Neural progenitor cell (in vitro differentiated cells): ENCODE measurements around the gene PHETA1. TPM values are rescaled to one million over a fixed set of nuclear protein-coding genes. Genes with fewer than 3 reads are reported as not detected.

Experiments
- DNase-seq: peaks from one replicate; pipeline ENCODE4 v3.0.0-alpha.2; 2016; ENCODE audit warnings: low spot score
- H2AFZ ChIP-seq: fragments of 200-600 bp; sonication (generic); replicated peaks from 2 replicates; pipeline ENCODE4 v1.6.1; 2016; ENCODE audit warnings: antibody characterized with exemption
- H3F3A ChIP-seq: fragments of 200-600 bp; sonication (generic); 2 replicates; pipeline ENCODE4 v1.6.1; 2016; ENCODE audit warnings: antibody characterized with exemption, low read depth
- H3K27ac ChIP-seq: fragments of 200-600 bp; sonication (generic); 2 replicates; pipeline ENCODE4 v1.5.1; 2016; ENCODE audit warnings: mild to moderate bottlenecking
- H3K27me3 ChIP-seq: fragments of 200-600 bp; sonication (generic); 2 replicates; pipeline ENCODE4 v1.6.1; 2016; ENCODE audit warnings: mild to moderate bottlenecking, moderate library complexity
- H3K36me3 ChIP-seq: fragments of 200-600 bp; sonication (generic); 2 replicates; pipeline ENCODE4 v1.5.1; 2016
- H3K4me1 ChIP-seq: fragments of 200-600 bp; sonication (generic); 2 replicates; pipeline ENCODE4 v1.6.1; 2016; ENCODE audit warnings: mixed run types
- H3K4me2 ChIP-seq: fragments of 200-600 bp; sonication (generic); 2 replicates; pipeline ENCODE4 v1.6.1; 2016
- H3K4me3 ChIP-seq: fragments of 200-600 bp; sonication (generic); 2 replicates; pipeline ENCODE4 v1.5.1; 2016
- H3K79me2 ChIP-seq: fragments of 200-600 bp; sonication (generic); 2 replicates; pipeline ENCODE4 v1.6.1; 2016; ENCODE audit warnings: low read depth
- H3K9ac ChIP-seq: fragments of 200-600 bp; sonication (generic); 2 replicates; pipeline ENCODE4 v1.6.1; 2016
- H3K9me3 ChIP-seq: fragments of 200-600 bp; sonication (generic); 2 replicates; pipeline ENCODE4 v1.5.1; 2016; ENCODE audit warnings: low read depth
- H4K20me1 ChIP-seq: fragments of 200-600 bp; sonication (generic); 2 replicates; pipeline ENCODE4 v1.6.1; 2016; ENCODE audit warnings: low read depth
- H3K27ac Mint-ChIP-seq: 3 replicates; pipeline ENCODE4 v1.8.0; 2021; ENCODE audit warnings: mixed read lengths
- H3K27me3 Mint-ChIP-seq: 2 replicates; pipeline ENCODE4 v1.8.0; 2022; ENCODE audit warnings: low read depth, mild to moderate bottlenecking, inconsistent platforms, moderate library complexity, mixed read lengths; ENCODE audit not compliant: insufficient read depth
- H3K36me3 Mint-ChIP-seq: 3 replicates; pipeline ENCODE4 v1.8.0; 2021; ENCODE audit warnings: mixed read lengths
- H3K4me1 Mint-ChIP-seq: 3 replicates; pipeline ENCODE4 v1.8.0; 2021; ENCODE audit warnings: mixed read lengths
- H3K4me3 Mint-ChIP-seq: 3 replicates; pipeline ENCODE4 v1.8.0; 2021; ENCODE audit warnings: mild to moderate bottlenecking, moderate library complexity, mixed read lengths
- H3K9me3 Mint-ChIP-seq: 3 replicates; pipeline ENCODE4 v1.8.0; 2020; ENCODE audit warnings: mixed read lengths
- CTCF ChIP-seq: fragments of 200-600 bp; sonication (generic); IDR thresholded peaks from 2 replicates; pipeline ENCODE4 v1.5.1; 2017; ENCODE audit warnings: antibody characterized with exemption, mild to moderate bottlenecking
- EZH2 ChIP-seq: fragments of 200-600 bp; sonication (generic); IDR thresholded peaks from 2 replicates; pipeline ENCODE4 v1.6.1; 2017; ENCODE audit warnings: antibody characterized with exemption, mild to moderate bottlenecking, moderate library complexity
- EZH2phosphoT487 ChIP-seq: fragments of 200-600 bp; sonication (generic); IDR thresholded peaks from 2 replicates; pipeline ENCODE4 v1.6.1; 2017; ENCODE audit warnings: antibody characterized with exemption
- total RNA-seq: library from RNA; depleted of rRNA; stranded (reverse); fragments of >200 nt; gene quantifications from 2 replicates; pipeline ENCODE4 v1.2.3, GENCODE V29; 2015; ENCODE audit warnings: low replicate concordance

PHETA1 gene
- total RNA-seq, 1 donor from 2014 or later, result 1.5 TPM

- no peak for DNase-seq
- H3K4me1 Mint-ChIP-seq, result peaks cover 2% of the 10 kb centered on the region
- Histone ChIP-seq H2AFZ (no peak overlapping the region), H3K36me3 (no peaks in the 10 kb centered on the region), H3K9ac (no peak overlapping the region), H3F3A (no peaks in the 10 kb centered on the region), H3K79me2 (no peaks in the 10 kb centered on the region), H3K9me3 (no peaks in the 10 kb centered on the region), H3K27ac (no peak overlapping the region), H3K4me1 (no peaks in the 10 kb centered on the region), H3K4me2 (no peak overlapping the region), H4K20me1 (no peaks in the 10 kb centered on the region), H3K4me3 (no peak overlapping the region), H3K27me3 (no peaks in the 10 kb centered on the region)
- peaks cover 1% of the 10 kb centered on the region for H3K36me3 Mint-ChIP-seq
- H3K9me3 Mint-ChIP-seq, result no peaks in the 10 kb centered on the region
- H3K27me3 Mint-ChIP-seq, result peaks cover 4% of the 10 kb centered on the region
- TF ChIP-seq EZH2phosphoT487 (no peak), EZH2 (no peak), CTCF (no peak)
- H3K27ac Mint-ChIP-seq, result no peak overlapping the region
- no peak overlapping the region for H3K4me3 Mint-ChIP-seq
Observed at GRCh38 chr12:111316671-111317070, 52.2 kb downstream of the PHETA1 start.

GRCh38 chr12:111314953-111315539 is 53.8 kb downstream of the PHETA1 start:
- peaks cover 2% of the 10 kb centered on the region for H3K4me1 Mint-ChIP-seq
- peaks cover 1% of the 10 kb centered on the region for H3K36me3 Mint-ChIP-seq

GRCh38 chr12:111313833-111314259 is 55.0 kb downstream of the PHETA1 start:
- no peaks in the 10 kb centered on the region for H3K4me1 ChIP-seq
- H3K79me2 ChIP-seq, result no peaks in the 10 kb centered on the region
- no peak overlapping the region for H3K4me2 ChIP-seq
- H2AFZ ChIP-seq, result no peak overlapping the region
- H3K9ac ChIP-seq, result no peak overlapping the region
- H3K4me3 ChIP-seq, result no peak overlapping the region
- no peaks in the 10 kb centered on the region for H3K36me3 Mint-ChIP-seq
- DNase-seq, result peak; percentile 87
- no peak overlapping the region for H3K4me3 Mint-ChIP-seq
- no peak overlapping the region for H3K27ac Mint-ChIP-seq
- peaks cover 4% of the 10 kb centered on the region for H3K27me3 Mint-ChIP-seq
- no peaks in the 10 kb centered on the region for H3F3A ChIP-seq
- peaks cover 2% of the 10 kb centered on the region for H3K4me1 Mint-ChIP-seq
- H3K27ac ChIP-seq, result no peak overlapping the region
- no peaks in the 10 kb centered on the region for H3K36me3 ChIP-seq
- H3K27me3 ChIP-seq, result no peaks in the 10 kb centered on the region
- no peaks in the 10 kb centered on the region for H4K20me1 ChIP-seq
- H3K9me3 Mint-ChIP-seq, result no peaks in the 10 kb centered on the region
- H3K9me3 ChIP-seq, result no peaks in the 10 kb centered on the region
- TF ChIP-seq EZH2phosphoT487 (no peak), EZH2 (no peak), CTCF (peak; percentile 95)

More at GRCh38 chr12:111314953-111315539, 53.8 kb downstream of the PHETA1 start:
- DNase-seq, result no peak
- Histone ChIP-seq H3K36me3 (no peaks in the 10 kb centered on the region), H3K9ac (no peak overlapping the region), H4K20me1 (no peaks in the 10 kb centered on the region), H3K27ac (no peak overlapping the region), H2AFZ (no peak overlapping the region), H3F3A (no peaks in the 10 kb centered on the region), H3K27me3 (no peaks in the 10 kb centered on the region), H3K4me2 (no peak overlapping the region), H3K4me1 (no peaks in the 10 kb centered on the region), H3K9me3 (no peaks in the 10 kb centered on the region), H3K4me3 (no peak overlapping the region), H3K79me2 (no peaks in the 10 kb centered on the region)
- H3K27ac Mint-ChIP-seq, result no peak overlapping the region
- no peak overlapping the region for H3K4me3 Mint-ChIP-seq
- TF ChIP-seq CTCF, result no peak
- no peak for TF ChIP-seq EZH2
- no peak for TF ChIP-seq EZH2phosphoT487
- no peaks in the 10 kb centered on the region for H3K9me3 Mint-ChIP-seq
- H3K27me3 Mint-ChIP-seq, result peaks cover 4% of the 10 kb centered on the region
